Endodermal cell (in vitro differentiated cells): Measurements from ENCODE around the gene BCL11B. TPM values are rescaled to one million over a fixed set of nuclear protein-coding genes. Genes with fewer than 3 reads are reported as not detected.

ENCODE experiments used
- DNase-seq: peaks from one replicate; pipeline ENCODE4 v3.0.0-alpha.2; 2017
- H3K27ac ChIP-seq: 2 replicates; pipeline ENCODE4 v1.5.1; 2013; ENCODE audit warnings: mild to moderate bottlenecking, low read depth, low read length, moderate library complexity
- H3K27me3 ChIP-seq: 2 replicates; pipeline ENCODE4 v1.6.1; 2013; ENCODE audit warnings: mild to moderate bottlenecking, low read length, moderate library complexity; ENCODE audit not compliant: insufficient read depth, control insufficient read depth, poor library complexity, severe bottlenecking
- H3K36me3 ChIP-seq: 2 replicates; pipeline ENCODE4 v1.7.0; 2013; ENCODE audit warnings: mild to moderate bottlenecking, low read length, moderate library complexity; ENCODE audit not compliant: control insufficient read depth, insufficient read depth
- H3K4me1 ChIP-seq: one replicate; pipeline ENCODE4 v1.7.0; 2013; ENCODE audit warnings: low read length; ENCODE audit not compliant: control insufficient read depth, insufficient read depth
- H3K4me3 ChIP-seq: 2 replicates; pipeline ENCODE4 v1.5.1; 2013; ENCODE audit warnings: mild to moderate bottlenecking, low read length, moderate library complexity
- H3K9ac ChIP-seq: 2 replicates; pipeline ENCODE4 v1.6.1; 2013; ENCODE audit warnings: mild to moderate bottlenecking, low read length, moderate library complexity; ENCODE audit not compliant: poor library complexity, severe bottlenecking; ENCODE audit errors: extremely low read depth
- H3K9me3 ChIP-seq: 2 replicates; pipeline ENCODE4 v1.6.1; 2013; ENCODE audit warnings: mild to moderate bottlenecking, low read length, moderate library complexity; ENCODE audit not compliant: control insufficient read depth
- H3K27ac Mint-ChIP-seq: 2 replicates; pipeline ENCODE4 v1.8.0; 2020; ENCODE audit warnings: mixed read lengths
- H3K27me3 Mint-ChIP-seq: 2 replicates; pipeline ENCODE4 v1.8.0; 2021; ENCODE audit warnings: mild to moderate bottlenecking, mixed read lengths; ENCODE audit not compliant: insufficient read depth
- H3K36me3 Mint-ChIP-seq: 2 replicates; pipeline ENCODE4 v1.8.0; 2020; ENCODE audit warnings: low read depth, mixed read lengths
- H3K4me1 Mint-ChIP-seq: 2 replicates; pipeline ENCODE4 v1.8.0; 2020; ENCODE audit warnings: mixed read lengths
- H3K4me3 Mint-ChIP-seq: 2 replicates; pipeline ENCODE4 v1.8.0; 2020; ENCODE audit warnings: mild to moderate bottlenecking, moderate library complexity, mixed read lengths
- H3K9me3 Mint-ChIP-seq: 2 replicates; pipeline ENCODE4 v1.8.0; 2020; ENCODE audit warnings: mild to moderate bottlenecking, mixed read lengths
- CTCF ChIP-seq: fragments of 200-600 bp; sonication (generic); conservative IDR thresholded peaks from 2 replicates; pipeline ENCODE4 v1.5.0; 2021; ENCODE audit warnings: antibody characterized with exemption, mild to moderate bottlenecking
- WGBS, 2 experiments: methylation state at CpG; one replicate each; pipeline versions ENCODE4 v1.1.5 to v1.1.7; 2013; ENCODE audit warnings: missing lambda C conversion rate in 2 of 2, mixed read lengths in 1 of 2; ENCODE audit not compliant: insufficient coverage in 1 of 2, insufficient read length in 1 of 2; 5-methylcytosine and 5-hydroxymethylcytosine counted together
- total RNA-seq, 2 donors: library from RNA; stranded (reverse); fragmentation: NEBNext Ultra II Directional in 1 of 2; extraction: Animal tissue kit (Norgen Biotek cat#: 25700) in 1 of 2; gene quantifications; 2 replicates in 1 of 2; 3 replicates in 1 of 2; pipeline ENCODE4 v1.2.1, GENCODE V29; 2021

The BCL11B gene
- total RNA-seq, 2 donors from 2014 or later, result 5.7 to 6.0 TPM

- no peak overlapping the region for H3K27ac ChIP-seq
- H3K9ac ChIP-seq, result no peak overlapping the region
- WGBS, 2 experiments, result 73 to 78% methylated on average over 2 to 9 of the region's 9 CpGs
- peaks cover 4% of the 10 kb centered on the region for H3K4me1 ChIP-seq
- no peaks in the 10 kb centered on the region for H3K9me3 Mint-ChIP-seq
- H3K27me3 Mint-ChIP-seq, result no peaks in the 10 kb centered on the region
- no peak overlapping the region for H3K27ac Mint-ChIP-seq
- no peaks in the 10 kb centered on the region for H3K36me3 ChIP-seq
- H3K4me1 Mint-ChIP-seq, result peaks cover 9% of the 10 kb centered on the region
- DNase-seq, result peak; percentile 38
- H3K9me3 ChIP-seq, result no peaks in the 10 kb centered on the region
- H3K4me3 Mint-ChIP-seq, result no peak overlapping the region
- no peaks in the 10 kb centered on the region for H3K27me3 ChIP-seq
- no peak overlapping the region for H3K4me3 ChIP-seq
- TF ChIP-seq CTCF, result no peak
- H3K36me3 Mint-ChIP-seq, result no peaks in the 10 kb centered on the region
These were observed 144.3 kb downstream of the BCL11B start for GRCh38 chr14:99127651-99128167.

- Mint-ChIP-seq H3K36me3 (no peaks in the 10 kb centered on the region), H3K9me3 (no peaks in the 10 kb centered on the region), H3K27ac (no peak overlapping the region), H3K27me3 (peaks cover 3% of the 10 kb centered on the region), H3K4me1 (peaks cover 9% of the 10 kb centered on the region), H3K4me3 (no peak overlapping the region)
- WGBS, 2 experiments, result 89 to 94% methylated on average over 2 to 4 of the region's 4 CpGs
- Histone ChIP-seq H3K4me1 (peaks cover 4% of the 10 kb centered on the region), H3K4me3 (no peak overlapping the region), H3K9ac (no peak overlapping the region), H3K9me3 (no peaks in the 10 kb centered on the region), H3K27me3 (no peaks in the 10 kb centered on the region), H3K36me3 (no peaks in the 10 kb centered on the region), H3K27ac (no peak overlapping the region)
- no peak for TF ChIP-seq CTCF
- DNase-seq, result peak; percentile 25
These were observed 146.2 kb downstream of the BCL11B start for GRCh38 chr14:99125616-99126431.

GRCh38 chr14:99125113-99125512 is 146.9 kb downstream of the BCL11B start:
- no peak overlapping the region for H3K4me3 Mint-ChIP-seq
- Histone ChIP-seq H3K4me3 (no peak overlapping the region), H3K9ac (no peak overlapping the region), H3K27ac (no peak overlapping the region), H3K4me1 (peaks cover 4% of the 10 kb centered on the region), H3K9me3 (no peaks in the 10 kb centered on the region), H3K27me3 (no peaks in the 10 kb centered on the region), H3K36me3 (no peaks in the 10 kb centered on the region)
- WGBS, 2 experiments, result 93 to 95% methylated on average over 6 to 10 of the region's 10 CpGs
- no peaks in the 10 kb centered on the region for H3K9me3 Mint-ChIP-seq
- peaks cover 9% of the 10 kb centered on the region for H3K4me1 Mint-ChIP-seq
- H3K27me3 Mint-ChIP-seq, result peaks cover 3% of the 10 kb centered on the region
- no peak for DNase-seq
- H3K36me3 Mint-ChIP-seq, result no peaks in the 10 kb centered on the region
- TF ChIP-seq CTCF, result no peak
- H3K27ac Mint-ChIP-seq, result no peak overlapping the region
